Measurements from ENCODE around the gene FMO1.

The FMO1 gene

DNA sequence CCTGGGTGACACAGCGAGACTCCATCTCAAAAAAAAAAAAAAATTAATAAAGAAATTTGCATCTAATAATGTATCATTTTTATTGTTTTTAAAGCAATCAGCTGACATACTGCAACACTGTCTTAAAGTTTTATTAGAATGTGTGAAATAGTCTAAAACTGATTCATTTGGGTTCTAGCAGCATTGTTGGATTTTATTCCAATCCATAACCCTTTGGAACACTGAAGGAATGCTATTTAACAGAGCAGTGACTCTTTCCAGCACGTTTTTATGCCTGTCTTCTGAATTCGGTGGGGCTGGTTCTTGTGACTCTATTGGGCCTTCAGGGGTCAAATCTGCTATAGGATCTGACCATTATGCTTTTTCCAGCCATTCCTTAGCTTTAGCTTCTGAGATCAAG is 47.5 kb downstream of the FMO1 start:
- ATAC-seq (ENCODE audit: low read depth): no peak
- no peak for DNase-seq (ENCODE audit: low spot score)
- Histone ChIP-seq H3K36me3 (ENCODE audit: low read depth) (no peaks in the 10 kb centered on the region), H3K4me1 (ENCODE audit: insufficient read depth, poor library complexity, severe bottlenecking) (no peaks in the 10 kb centered on the region), H3K27me3 (ENCODE audit: insufficient read depth, poor library complexity, severe bottlenecking) (no peaks in the 10 kb centered on the region), H3K27ac (ENCODE audit: poor library complexity, severe bottlenecking) (no peak overlapping the region), H3K9me3 (ENCODE audit: severe bottlenecking) (peaks cover 5% of the 10 kb centered on the region), H3K4me3 (ENCODE audit: severe bottlenecking) (no peak overlapping the region)
- TF ChIP-seq, protein P1, sequence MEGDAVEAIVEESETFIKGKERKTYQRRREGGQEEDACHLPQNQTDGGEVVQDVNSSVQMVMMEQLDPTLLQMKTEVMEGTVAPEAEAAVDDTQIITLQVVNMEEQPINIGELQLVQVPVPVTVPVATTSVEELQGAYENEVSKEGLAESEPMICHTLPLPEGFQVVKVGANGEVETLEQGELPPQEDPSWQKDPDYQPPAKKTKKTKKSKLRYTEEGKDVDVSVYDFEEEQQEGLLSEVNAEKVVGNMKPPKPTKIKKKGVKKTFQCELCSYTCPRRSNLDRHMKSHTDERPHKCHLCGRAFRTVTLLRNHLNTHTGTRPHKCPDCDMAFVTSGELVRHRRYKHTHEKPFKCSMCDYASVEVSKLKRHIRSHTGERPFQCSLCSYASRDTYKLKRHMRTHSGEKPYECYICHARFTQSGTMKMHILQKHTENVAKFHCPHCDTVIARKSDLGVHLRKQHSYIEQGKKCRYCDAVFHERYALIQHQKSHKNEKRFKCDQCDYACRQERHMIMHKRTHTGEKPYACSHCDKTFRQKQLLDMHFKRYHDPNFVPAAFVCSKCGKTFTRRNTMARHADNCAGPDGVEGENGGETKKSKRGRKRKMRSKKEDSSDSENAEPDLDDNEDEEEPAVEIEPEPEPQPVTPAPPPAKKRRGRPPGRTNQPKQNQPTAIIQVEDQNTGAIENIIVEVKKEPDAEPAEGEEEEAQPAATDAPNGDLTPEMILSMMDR (IDR thresholded peaks at IDR 0.05; ENCODE audit: poor library complexity, severe bottlenecking): no peak

DNA sequence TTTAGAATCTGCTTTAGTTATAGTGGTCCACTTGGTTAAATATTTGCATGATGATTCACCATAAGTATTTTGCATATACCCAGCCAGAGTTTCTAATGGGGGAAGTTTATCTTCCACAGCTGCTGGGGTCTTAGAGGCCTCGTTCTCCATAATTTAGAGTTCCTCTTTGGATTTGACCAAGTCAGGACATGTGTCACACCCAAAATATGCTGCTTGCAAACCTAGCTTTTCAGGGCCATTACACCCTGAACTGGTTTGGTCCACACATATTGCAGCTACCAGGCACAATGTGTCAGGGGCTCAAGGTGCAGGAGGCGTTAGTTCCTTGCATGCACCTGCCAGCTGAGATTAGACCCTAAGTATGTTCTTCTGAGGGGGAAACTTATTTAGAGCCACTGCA is 48.6 kb downstream of the FMO1 start:
- TF ChIP-seq, protein P1 (IDR thresholded peaks at IDR 0.05; ENCODE audit: poor library complexity, severe bottlenecking): no peak
- no peak overlapping the region for H3K4me3 ChIP-seq (ENCODE audit: severe bottlenecking)
- no peak for ATAC-seq (ENCODE audit: low read depth)
- H3K27me3 ChIP-seq (ENCODE audit: insufficient read depth, poor library complexity, severe bottlenecking): no peaks in the 10 kb centered on the region
- H3K9me3 ChIP-seq (ENCODE audit: severe bottlenecking): peaks cover 9% of the 10 kb centered on the region
- no peaks in the 10 kb centered on the region for H3K36me3 ChIP-seq (ENCODE audit: low read depth)
- no peak for DNase-seq (ENCODE audit: low spot score)
- no peak overlapping the region for H3K27ac ChIP-seq (ENCODE audit: poor library complexity, severe bottlenecking)
- no peaks in the 10 kb centered on the region for H3K4me1 ChIP-seq (ENCODE audit: insufficient read depth, poor library complexity, severe bottlenecking)

DNA sequence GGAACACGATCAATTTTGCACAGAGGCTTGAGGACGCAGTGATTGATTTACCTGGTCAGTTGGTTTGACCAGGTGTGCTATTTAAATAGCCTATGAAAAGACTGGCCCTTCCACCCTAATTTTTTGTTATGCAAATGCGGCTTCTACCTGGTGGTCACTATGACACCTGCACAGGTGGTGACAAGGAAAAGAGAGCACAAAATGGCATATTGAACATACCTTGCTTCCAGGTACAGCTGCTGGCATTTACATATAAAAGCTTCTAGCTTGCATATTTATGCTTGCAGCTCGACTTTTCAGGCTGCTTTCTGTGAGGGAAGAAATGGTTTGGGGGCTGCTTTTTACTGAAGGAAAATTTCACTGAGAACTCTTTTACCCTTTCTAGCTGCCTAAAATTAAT is 50.4 kb downstream of the FMO1 start:
- no peak for ATAC-seq (ENCODE audit: low read depth)
- Histone ChIP-seq H3K4me3 (ENCODE audit: severe bottlenecking) (no peak overlapping the region), H3K4me1 (ENCODE audit: insufficient read depth, poor library complexity, severe bottlenecking) (no peaks in the 10 kb centered on the region), H3K27ac (ENCODE audit: poor library complexity, severe bottlenecking) (no peak overlapping the region), H3K9me3 (ENCODE audit: severe bottlenecking) (peaks cover 9% of the 10 kb centered on the region), H3K27me3 (ENCODE audit: insufficient read depth, poor library complexity, severe bottlenecking) (no peaks in the 10 kb centered on the region), H3K36me3 (ENCODE audit: low read depth) (no peaks in the 10 kb centered on the region)
- DNase-seq (ENCODE audit: low spot score): no peak
- TF ChIP-seq, protein P1 (IDR thresholded peaks at IDR 0.05; ENCODE audit: poor library complexity, severe bottlenecking): no peak

DNA sequence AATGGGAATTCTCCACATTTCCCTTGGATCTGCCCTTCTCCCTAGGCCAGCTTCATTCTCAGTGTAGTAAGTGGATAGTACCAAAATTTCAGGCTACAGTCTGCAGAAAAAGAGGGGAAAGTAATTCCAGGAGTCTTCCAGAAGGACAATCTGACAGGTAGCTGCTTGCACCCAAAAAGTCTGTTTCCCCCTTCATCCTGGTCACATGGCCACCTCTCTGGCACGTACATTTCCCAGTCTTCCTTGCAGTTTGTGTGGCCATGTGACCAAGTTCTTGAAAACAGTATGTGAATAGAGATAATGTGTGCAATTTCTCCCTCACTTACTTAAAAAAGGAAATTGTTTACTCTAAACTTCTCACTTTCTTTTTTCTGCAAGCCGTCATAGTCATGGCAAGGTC is 51.0 kb downstream of the FMO1 start:
- DNase-seq (ENCODE audit: low spot score) (no peak), ATAC-seq (ENCODE audit: low read depth) (no peak)
- Histone ChIP-seq H3K9me3 (ENCODE audit: severe bottlenecking) (peaks cover 9% of the 10 kb centered on the region), H3K4me1 (ENCODE audit: insufficient read depth, poor library complexity, severe bottlenecking) (no peaks in the 10 kb centered on the region), H3K36me3 (ENCODE audit: low read depth) (no peaks in the 10 kb centered on the region), H3K4me3 (ENCODE audit: severe bottlenecking) (no peak overlapping the region), H3K27ac (ENCODE audit: poor library complexity, severe bottlenecking) (no peak overlapping the region), H3K27me3 (ENCODE audit: insufficient read depth, poor library complexity, severe bottlenecking) (no peaks in the 10 kb centered on the region)
- TF ChIP-seq, protein P1 (IDR thresholded peaks at IDR 0.05; ENCODE audit: poor library complexity, severe bottlenecking): no peak

DNA sequence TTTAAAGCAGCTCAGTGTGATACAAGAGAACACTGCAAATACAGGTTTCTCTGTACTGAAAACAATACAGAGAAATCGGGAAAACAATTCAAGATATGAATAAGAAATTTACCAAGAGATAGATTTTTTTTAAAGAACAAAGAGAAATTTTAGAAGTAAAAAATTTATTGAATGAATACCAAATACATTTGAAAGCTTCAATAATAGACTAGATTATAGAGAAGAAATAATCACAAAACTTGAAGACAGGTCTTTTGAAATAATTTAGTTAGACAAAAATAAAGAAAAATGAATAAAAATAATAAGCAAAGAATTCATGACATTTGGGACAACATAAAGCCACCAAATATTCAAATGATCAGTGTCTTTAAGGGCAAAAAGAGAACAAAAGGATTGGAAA is 52.1 kb downstream of the FMO1 start:
- H3K27ac ChIP-seq (ENCODE audit: poor library complexity, severe bottlenecking): no peak overlapping the region
- no peaks in the 10 kb centered on the region for H3K27me3 ChIP-seq (ENCODE audit: insufficient read depth, poor library complexity, severe bottlenecking)
- H3K4me1 ChIP-seq (ENCODE audit: insufficient read depth, poor library complexity, severe bottlenecking): no peaks in the 10 kb centered on the region
- ATAC-seq (ENCODE audit: low read depth) (no peak), DNase-seq (ENCODE audit: low spot score) (no peak)
- H3K9me3 ChIP-seq (ENCODE audit: severe bottlenecking): peaks cover 9% of the 10 kb centered on the region
- no peaks in the 10 kb centered on the region for H3K36me3 ChIP-seq (ENCODE audit: low read depth)
- TF ChIP-seq, protein P1 (IDR thresholded peaks at IDR 0.05; ENCODE audit: poor library complexity, severe bottlenecking): no peak
- H3K4me3 ChIP-seq (ENCODE audit: severe bottlenecking): no peak overlapping the region
